ENCODE results near the gene BEND6.

- no peak for TF ChIP-seq CTCF (IDR thresholded peaks at IDR 0.05)
- no peak for TF ChIP-seq POLR2A (IDR thresholded peaks at IDR 0.05)
Observed at GRCh38 chr6:57035549-57035948, 80.6 kb downstream of the BEND6 start.
